GM23338 (cell line): ENCODE results near the gene ADGB. TPM values are rescaled to one million over a fixed set of nuclear protein-coding genes. Genes with fewer than 3 reads are reported as not detected.

Experiments
- ATAC-seq: fragments of 200-7000 bp; cut with Tn5 transposase; 3 replicates; pipeline ENCODE4 v1.9.1; 2020
- DNase-seq: peaks from one replicate; pipeline ENCODE4 v3.0.0-alpha.2; 2015; ENCODE audit warnings: low spot score
- H2AFZ ChIP-seq: fragments of 200-600 bp; sonication (generic); 2 replicates; pipeline ENCODE4 v1.8.0; 2016; ENCODE audit warnings: antibody characterized with exemption, mild to moderate bottlenecking, moderate library complexity
- H3F3A ChIP-seq: fragments of 200-600 bp; sonication (generic); replicated peaks from 2 replicates; pipeline ENCODE4 v1.8.0; 2017; ENCODE audit warnings: antibody characterized with exemption, mixed run types, low read depth
- H3K27ac ChIP-seq: fragments of 200-600 bp; sonication (generic); 2 replicates; pipeline ENCODE4 v1.6.1; 2016; ENCODE audit warnings: low read depth
- H3K27me3 ChIP-seq: fragments of 200-600 bp; sonication (generic); 2 replicates; pipeline ENCODE4 v1.8.0; 2016; ENCODE audit warnings: mild to moderate bottlenecking, mixed run types, moderate library complexity; ENCODE audit not compliant: insufficient read depth
- H3K36me3 ChIP-seq: fragments of 200-600 bp; sonication (generic); 2 replicates; pipeline ENCODE4 v1.8.0; 2016; ENCODE audit warnings: mild to moderate bottlenecking; ENCODE audit not compliant: insufficient read depth
- H3K4me1 ChIP-seq: fragments of 200-600 bp; sonication (generic); 2 replicates; pipeline ENCODE4 v1.8.0; 2016; ENCODE audit warnings: mild to moderate bottlenecking, moderate library complexity; ENCODE audit not compliant: insufficient read depth
- H3K4me2 ChIP-seq: fragments of 200-600 bp; sonication (generic); 2 replicates; pipeline ENCODE4 v1.7.1; 2017; ENCODE audit warnings: mixed run types
- H3K4me3 ChIP-seq: fragments of 200-600 bp; sonication (generic); 2 replicates; pipeline ENCODE4 v1.6.1; 2016; ENCODE audit warnings: mixed run types
- H3K79me2 ChIP-seq: fragments of 200-600 bp; sonication (generic); replicated peaks from 2 replicates; pipeline ENCODE4 v1.8.0; 2017; ENCODE audit warnings: mild to moderate bottlenecking; ENCODE audit not compliant: insufficient read depth
- H3K9me2 ChIP-seq: fragments of 200-600 bp; sonication (generic); 2 replicates; pipeline ENCODE4 v1.8.0; 2017; ENCODE audit not compliant: insufficient read depth
- H4K20me1 ChIP-seq: fragments of 200-600 bp; sonication (generic); replicated peaks from 2 replicates; pipeline ENCODE4 v1.8.0; 2017; ENCODE audit warnings: mild to moderate bottlenecking; ENCODE audit not compliant: insufficient read depth
- H3K27ac Mint-ChIP-seq: 2 replicates; pipeline ENCODE4 v1.8.0; 2020; ENCODE audit warnings: inconsistent platforms, mild to moderate bottlenecking, moderate library complexity, mixed read lengths
- H3K27me3 Mint-ChIP-seq: 3 replicates; pipeline ENCODE4 v1.8.0; 2022; ENCODE audit warnings: low read depth, mild to moderate bottlenecking, moderate library complexity, mixed read lengths, inconsistent platforms; ENCODE audit not compliant: insufficient read depth, poor library complexity
- H3K36me3 Mint-ChIP-seq: 3 replicates; pipeline ENCODE4 v1.8.0; 2021; ENCODE audit warnings: low read depth, mild to moderate bottlenecking, inconsistent platforms, moderate library complexity, mixed read lengths
- H3K4me1 Mint-ChIP-seq: 3 replicates; pipeline ENCODE4 v1.8.0; 2020; ENCODE audit warnings: mild to moderate bottlenecking, inconsistent platforms, mixed read lengths
- H3K4me3 Mint-ChIP-seq: 3 replicates; pipeline ENCODE4 v1.8.0; 2021; ENCODE audit warnings: moderate library complexity, mild to moderate bottlenecking, inconsistent platforms, mixed read lengths
- H3K9me3 Mint-ChIP-seq: 3 replicates; pipeline ENCODE4 v1.8.0; 2020; ENCODE audit warnings: moderate library complexity, mild to moderate bottlenecking, inconsistent platforms, mixed read lengths
- CREB1 ChIP-seq: fragments of 250-450 bp; sonication (Bioruptor Pico); IDR thresholded peaks from 2 replicates; pipeline ENCODE4 v1.5.0; 2020; ENCODE audit warnings: low read depth, mild to moderate bottlenecking, moderate library complexity
- JUNB ChIP-seq: IDR thresholded peaks from one replicate; pipeline ENCODE4 v1.6.1; 2016; ENCODE audit warnings: antibody characterized with exemption; ENCODE audit not compliant: unreplicated experiment
- NANOG ChIP-seq: IDR thresholded peaks from 2 replicates; pipeline ENCODE4 v1.6.1; 2016; ENCODE audit warnings: antibody characterized with exemption, borderline replicate concordance
- STAT1 ChIP-seq: IDR thresholded peaks from one replicate; pipeline ENCODE4 v1.6.1; 2016; ENCODE audit warnings: antibody characterized with exemption; ENCODE audit not compliant: unreplicated experiment
- ZNF462 ChIP-seq: fragments of 250-450 bp; sonication (Bioruptor Pico); IDR thresholded peaks from 2 replicates; pipeline ENCODE4 v1.5.0; 2020; ENCODE audit warnings: mild to moderate bottlenecking, moderate library complexity
- polyA plus RNA-seq: library from polyadenylated mRNA; unstranded; fragments of >200 nt; fragmentation: Nextera tagmentation; extraction: Ambion mirVana; gene quantifications from 2 replicates; pipeline ENCODE4 v1.2.1, GENCODE V29; 2016
- total RNA-seq: library from RNA; depleted of rRNA; stranded (reverse); fragments of >200 nt; shearing (Covaris generic); gene quantifications from 2 replicates; pipeline ENCODE4 v1.2.3, GENCODE V29; 2014
- TF ChIP-seq, protein P1 (sequence below): IDR thresholded peaks from 2 replicates; pipeline ENCODE4 v1.6.1; 2016; ENCODE audit warnings: antibody characterized with exemption

ADGB gene
- total and polyA plus RNA-seq, 2 experiments from 2014 or later, result not detected

DNA sequence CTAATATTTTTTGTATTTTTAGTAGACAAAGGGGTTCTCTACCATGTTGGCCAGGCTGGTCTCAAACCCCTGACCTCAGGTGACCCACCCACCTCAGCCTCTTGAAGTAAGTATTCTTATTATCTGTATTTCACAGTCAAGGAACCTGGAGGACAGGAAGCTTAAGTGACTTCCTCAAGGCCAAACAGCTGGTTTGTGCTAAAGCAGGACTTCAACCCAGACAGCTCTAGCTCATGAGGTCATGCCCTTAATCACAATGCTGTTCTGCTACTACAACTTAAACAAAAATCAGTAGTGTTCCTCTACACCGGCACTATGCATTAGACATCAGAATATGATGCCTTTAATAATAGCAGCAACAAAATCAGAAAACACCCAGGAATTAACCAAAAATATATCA lies 168.9 kb downstream of the ADGB start (continued):
- no peak for TF ChIP-seq ZNF462 (CRISPR knock-in tag)

DNA sequence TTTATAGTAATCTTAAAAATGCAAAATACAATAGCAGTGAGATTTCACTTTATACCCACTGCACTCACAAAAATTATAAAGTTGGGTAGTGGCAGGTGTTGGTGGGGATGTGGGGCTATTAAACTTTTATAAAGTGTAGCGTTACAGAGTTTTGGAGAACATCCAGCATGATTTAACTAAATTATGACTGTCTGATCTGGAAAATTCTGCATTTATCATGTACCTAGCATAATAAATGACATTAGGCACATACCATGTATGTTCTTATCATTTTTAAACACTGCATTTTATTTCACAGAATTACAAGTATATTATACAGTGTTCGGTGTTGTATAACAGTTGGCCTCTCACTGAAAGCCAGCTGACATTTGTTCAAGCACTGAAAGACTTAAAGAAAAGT lies 169.9 kb downstream of the ADGB start:
- no peak overlapping the region for H3K27ac Mint-ChIP-seq
- H3K4me1 Mint-ChIP-seq, result no peaks in the 10 kb centered on the region
- no peaks in the 10 kb centered on the region for H3F3A ChIP-seq
- DNase-seq (no peak), ATAC-seq (no peak)
- no peak overlapping the region for H3K27ac ChIP-seq
- no peaks in the 10 kb centered on the region for H3K79me2 ChIP-seq
- no peaks in the 10 kb centered on the region for H3K4me1 ChIP-seq
- no peak overlapping the region for H3K4me2 ChIP-seq
- no peaks in the 10 kb centered on the region for H3K27me3 ChIP-seq
- H3K36me3 ChIP-seq, result no peaks in the 10 kb centered on the region
- no peaks in the 10 kb centered on the region for H3K9me2 ChIP-seq
- H4K20me1 ChIP-seq, result no peaks in the 10 kb centered on the region
- H2AFZ ChIP-seq, result no peak overlapping the region
- H3K4me3 Mint-ChIP-seq, result no peak overlapping the region
- no peaks in the 10 kb centered on the region for H3K36me3 Mint-ChIP-seq
- no peaks in the 10 kb centered on the region for H3K9me3 Mint-ChIP-seq
- H3K27me3 Mint-ChIP-seq, result no peaks in the 10 kb centered on the region
- no peak overlapping the region for H3K4me3 ChIP-seq
- TF ChIP-seq ZNF462 (CRISPR knock-in tag), result no peak
- TF ChIP-seq, protein P1, sequence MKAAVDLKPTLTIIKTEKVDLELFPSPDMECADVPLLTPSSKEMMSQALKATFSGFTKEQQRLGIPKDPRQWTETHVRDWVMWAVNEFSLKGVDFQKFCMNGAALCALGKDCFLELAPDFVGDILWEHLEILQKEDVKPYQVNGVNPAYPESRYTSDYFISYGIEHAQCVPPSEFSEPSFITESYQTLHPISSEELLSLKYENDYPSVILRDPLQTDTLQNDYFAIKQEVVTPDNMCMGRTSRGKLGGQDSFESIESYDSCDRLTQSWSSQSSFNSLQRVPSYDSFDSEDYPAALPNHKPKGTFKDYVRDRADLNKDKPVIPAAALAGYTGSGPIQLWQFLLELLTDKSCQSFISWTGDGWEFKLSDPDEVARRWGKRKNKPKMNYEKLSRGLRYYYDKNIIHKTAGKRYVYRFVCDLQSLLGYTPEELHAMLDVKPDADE, result no peak
- no peak for TF ChIP-seq CREB1 (CRISPR knock-in tag)
- TF ChIP-seq JUNB, result no peak
- no peak for TF ChIP-seq NANOG
- no peak for TF ChIP-seq STAT1
